GM04504 (cell line): ENCODE measurements around the gene FOXL1.

ENCODE experiments used
- DNase-seq: peaks from one replicate; pipeline ENCODE4 v3.0.0-alpha.2; 2012; ENCODE audit warnings: low read depth

Gene FOXL1

GRCh38 chr16:86549076-86549892 lies 29.1 kb upstream of the FOXL1 start:
- DNase-seq = no peak

GRCh38 chr16:86549893-86550190 lies 28.5 kb upstream of the FOXL1 start:
- DNase-seq = no peak

- no peak for DNase-seq
Measured at GRCh38 chr16:86550281-86550680, 28.1 kb upstream of the FOXL1 start.

GRCh38 chr16:86553356-86553755 lies 25.0 kb upstream of the FOXL1 start:
- no peak for DNase-seq

GRCh38 chr16:86554599-86554916 lies 23.8 kb upstream of the FOXL1 start:
- no peak for DNase-seq

GRCh38 chr16:86554917-86555703 lies 23.2 kb upstream of the FOXL1 start, which contains the start of gene MTHFSD:
TSS of gene MTHFSD (minus strand) at chr16:86555235. CDS start at chr16:86555184, 51 bp downstream.
- DNase-seq = peak; percentile 84

GRCh38 chr16:86555704-86556075 lies 22.7 kb upstream of the FOXL1 start:
- DNase-seq = no peak

GRCh38 chr16:86556576-86556975 lies 21.8 kb upstream of the FOXL1 start:
- no peak for DNase-seq

GRCh38 chr16:86557587-86557986 lies 20.8 kb upstream of the FOXL1 start:
- DNase-seq = no peak

- no peak for DNase-seq
Measured at GRCh38 chr16:86558355-86559193, 19.8 kb upstream of the FOXL1 start.

GRCh38 chr16:86559802-86560305 lies 18.5 kb upstream of the FOXL1 start:
- DNase-seq = no peak

- no peak for DNase-seq
Measured at GRCh38 chr16:86562356-86562755, 16.0 kb upstream of the FOXL1 start.

- DNase-seq = peak; percentile 71
Measured at GRCh38 chr16:86563469-86564345, 14.6 kb upstream of the FOXL1 start.

GRCh38 chr16:86565181-86565631 lies 13.1 kb upstream of the FOXL1 start:
- DNase-seq = no peak

- DNase-seq = no peak
Measured at GRCh38 chr16:86565644-86566511, 12.5 kb upstream of the FOXL1 start.

- DNase-seq = peak; percentile 72
Measured at GRCh38 chr16:86566601-86566965, 11.8 kb upstream of the FOXL1 start, which contains the start of gene FOXC2. TSS of gene FOXC2 (plus strand) at chr16:86566829. CDS start at chr16:86567336, 507 bp downstream.

GRCh38 chr16:86566966-86567700 lies 11.2 kb upstream of the FOXL1 start:
- DNase-seq = peak; percentile 17

GRCh38 chr16:86567701-86568581 lies 10.4 kb upstream of the FOXL1 start:
- no peak for DNase-seq
